ENCODE results near the gene ABCA8.
"Not testable (repeated sequence)": the region's sequence is repeated elsewhere in the genome, so short reads cannot be mapped to it uniquely, and the experiment has no call there.

Gene ABCA8

GRCh38 chr17:68824185-68824584 lies 131.0 kb downstream of the ABCA8 start:
- not testable (repeated sequence) for DNase-seq (ENCODE audit: low read depth)

- no peak for DNase-seq (ENCODE audit: low read depth)
These were observed 132.4 kb downstream of the ABCA8 start for GRCh38 chr17:68822719-68823289.

- peak; percentile 61 for DNase-seq (ENCODE audit: low read depth)
These were observed 133.1 kb downstream of the ABCA8 start for GRCh38 chr17:68821860-68822696.

- no peak for DNase-seq (ENCODE audit: low read depth)
These were observed 134.2 kb downstream of the ABCA8 start for GRCh38 chr17:68820825-68821481.

- no peak for DNase-seq (ENCODE audit: low read depth)
These were observed 134.7 kb downstream of the ABCA8 start for GRCh38 chr17:68820476-68820824.

- DNase-seq (ENCODE audit: low read depth) = no peak
These were observed 135.7 kb downstream of the ABCA8 start for GRCh38 chr17:68819465-68819864.

Data from fibroblast of the conjunctiva (primary cell).